SK-N-MC (cell line): ENCODE data around the gene RNF130.

ENCODE experiments used
- EZH2 ChIP-seq: fragments of 200-600 bp; sonication (generic); IDR thresholded peaks from one replicate; pipeline ENCODE4 v1.6.1; 2017; ENCODE audit warnings: antibody characterized with exemption
- POLR2AphosphoS5 ChIP-seq: IDR thresholded peaks from 2 replicates; pipeline ENCODE4 v1.6.1; 2012; ENCODE audit warnings: mild to moderate bottlenecking, low read depth, low read length, borderline replicate concordance

- no peak for TF ChIP-seq POLR2AphosphoS5
- no peak for TF ChIP-seq EZH2
Measured at GRCh38 chr5:180052211-180052818, 19.2 kb downstream of the RNF130 start.
